CD4-positive, alpha-beta T cell treated with Interleukin-15 for 1 hour (primary cell): ENCODE results near the gene ZFP64.
A peak's percentile ranks its signal among the peaks of the same experiment; 100 is the strongest.
"Not testable (repeated sequence)": the region's sequence is repeated elsewhere in the genome, so short reads cannot be mapped to it uniquely, and the experiment has no call there.

Experiments
- DNase-seq: peaks from one replicate; pipeline ENCODE4 v3.0.0-alpha.2; 2020

The ZFP64 gene

GRCh38 chr20:52201395-52201794, 9.8 kb upstream of the ZFP64 start:
- DNase-seq: no peak

GRCh38 chr20:52200870-52201269, 9.3 kb upstream of the ZFP64 start:
- DNase-seq: no peak

GRCh38 chr20:52196845-52197244, 5.3 kb upstream of the ZFP64 start:
- no peak for DNase-seq

- DNase-seq: no peak
These were observed 2.4 kb upstream of the ZFP64 start for GRCh38 chr20:52193886-52194545.

GRCh38 chr20:52193133-52193532, 1.6 kb upstream of the ZFP64 start:
- no peak for DNase-seq

- not testable (repeated sequence) for DNase-seq
These were observed 1.1 kb upstream of the ZFP64 start for GRCh38 chr20:52192719-52193007.

- peak; percentile 20 for DNase-seq
These were observed 538 bp upstream of the ZFP64 start for GRCh38 chr20:52191916-52192718.

GRCh38 chr20:52190437-52191131, 995 bp downstream of the ZFP64 start:
- no peak for DNase-seq

GRCh38 chr20:52181766-52182165, 9.8 kb downstream of the ZFP64 start:
- DNase-seq: no peak

- no peak for DNase-seq
These were observed 11.3 kb downstream of the ZFP64 start for GRCh38 chr20:52180180-52180840.

- DNase-seq: no peak
These were observed 12.0 kb downstream of the ZFP64 start for GRCh38 chr20:52179331-52180179.

- no peak for DNase-seq
These were observed 12.9 kb downstream of the ZFP64 start for GRCh38 chr20:52178691-52179090.

- no peak for DNase-seq
These were observed 15.7 kb downstream of the ZFP64 start for GRCh38 chr20:52175840-52176239.

GRCh38 chr20:52172392-52173047, 19.1 kb downstream of the ZFP64 start:
- no peak for DNase-seq

GRCh38 chr20:52171025-52171424, 20.6 kb downstream of the ZFP64 start:
- DNase-seq: no peak

- DNase-seq: no peak
These were observed 23.5 kb downstream of the ZFP64 start for GRCh38 chr20:52168116-52168515.

- no peak for DNase-seq
These were observed 24.2 kb downstream of the ZFP64 start for GRCh38 chr20:52167232-52167840.

GRCh38 chr20:52166150-52166549, 25.4 kb downstream of the ZFP64 start:
- DNase-seq: no peak

- no peak for DNase-seq
These were observed 30.9 kb downstream of the ZFP64 start for GRCh38 chr20:52160621-52161204.

- no peak for DNase-seq
These were observed 31.5 kb downstream of the ZFP64 start for GRCh38 chr20:52160049-52160570.

GRCh38 chr20:52154575-52154974, 37.0 kb downstream of the ZFP64 start:
- DNase-seq: no peak
